H9 (cell line): Measurements from ENCODE around the gene ZFP92. TPM values are rescaled to one million over a fixed set of nuclear protein-coding genes. Genes with fewer than 3 reads are reported as not detected.

Experiments used
- DNase-seq: peaks from one replicate; pipeline ENCODE4 v3.0.0-alpha.2; 2017
- H2AFZ ChIP-seq: one replicate; pipeline ENCODE4 v1.6.1; 2013; ENCODE audit warnings: mild to moderate bottlenecking, low read length, control low read depth, moderate library complexity
- H2AK5ac ChIP-seq: 2 replicates; pipeline ENCODE4 v1.6.1; 2013; ENCODE audit warnings: low read length, control low read depth, mixed read lengths; ENCODE audit not compliant: insufficient read length
- H2BK120ac ChIP-seq: one replicate; pipeline ENCODE4 v1.6.1; 2013; ENCODE audit warnings: low read depth, mild to moderate bottlenecking, low read length, control low read depth, inconsistent platforms; ENCODE audit not compliant: poor library complexity, severe bottlenecking
- H2BK12ac ChIP-seq: 2 replicates; pipeline ENCODE4 v1.6.1; 2013; ENCODE audit warnings: low read length, control low read depth, mixed read lengths, low read depth; ENCODE audit not compliant: insufficient read length
- H2BK15ac ChIP-seq: 2 replicates; pipeline ENCODE4 v1.6.1; 2013; ENCODE audit warnings: low read depth, low read length, control low read depth
- H2BK20ac ChIP-seq: one replicate; pipeline ENCODE4 v1.6.1; 2013; ENCODE audit warnings: low read depth, mild to moderate bottlenecking, low read length, control low read depth, inconsistent platforms; ENCODE audit not compliant: poor library complexity, severe bottlenecking
- H2BK5ac ChIP-seq: 2 replicates; pipeline ENCODE4 v1.6.1; 2013; ENCODE audit warnings: low read length, control low read depth, mixed read lengths; ENCODE audit not compliant: insufficient read length
- H3K14ac ChIP-seq: 2 replicates; pipeline ENCODE4 v1.6.1; 2013; ENCODE audit warnings: low read length, control low read depth; ENCODE audit not compliant: insufficient read depth
- H3K18ac ChIP-seq: 2 replicates; pipeline ENCODE4 v1.6.1; 2013; ENCODE audit warnings: low read depth, mild to moderate bottlenecking, mixed read lengths, low read length, control low read depth; ENCODE audit not compliant: insufficient read length
- H3K23ac ChIP-seq: 2 replicates; pipeline ENCODE4 v1.6.1; 2013; ENCODE audit warnings: low read length, control low read depth, mixed read lengths, low read depth; ENCODE audit not compliant: insufficient read length
- H3K23me2 ChIP-seq: 2 replicates; pipeline ENCODE4 v1.6.1; 2013; ENCODE audit warnings: low read depth, mild to moderate bottlenecking, mixed read lengths, low read length, control low read depth; ENCODE audit not compliant: insufficient read length, poor library complexity, severe bottlenecking
- H3K27ac ChIP-seq: 2 replicates; pipeline ENCODE4 v1.5.1; 2013; ENCODE audit warnings: low read length, control low read depth, mixed read lengths, low read depth; ENCODE audit not compliant: insufficient read length
- H3K27me3 ChIP-seq: 2 replicates; pipeline ENCODE4 v1.6.1; 2013; ENCODE audit warnings: low read length, control low read depth, inconsistent platforms; ENCODE audit not compliant: insufficient read depth
- H3K4ac ChIP-seq: 2 replicates; pipeline ENCODE4 v1.6.1; 2013; ENCODE audit warnings: low read depth, mild to moderate bottlenecking, control low read depth, inconsistent platforms, low read length, moderate library complexity
- H3K4me1 ChIP-seq: 2 replicates; pipeline ENCODE4 v1.6.1; 2013; ENCODE audit warnings: low read length, control low read depth, inconsistent platforms; ENCODE audit not compliant: insufficient read depth
- H3K4me2 ChIP-seq: 2 replicates; pipeline ENCODE4 v1.6.1; 2013; ENCODE audit warnings: low read length, control low read depth, mixed read lengths; ENCODE audit not compliant: insufficient read length, insufficient read depth
- H3K56ac ChIP-seq: 2 replicates; pipeline ENCODE4 v1.6.1; 2013; ENCODE audit warnings: low read depth, mild to moderate bottlenecking, mixed read lengths, low read length, control low read depth; ENCODE audit not compliant: insufficient read length
- H3K79me1 ChIP-seq: 2 replicates; pipeline ENCODE4 v1.6.1; 2013; ENCODE audit warnings: low read depth, mild to moderate bottlenecking, moderate library complexity, low read length, control low read depth, inconsistent platforms; ENCODE audit not compliant: insufficient read depth, poor library complexity, severe bottlenecking
- H3K79me2 ChIP-seq: 2 replicates; pipeline ENCODE4 v1.6.1; 2013; ENCODE audit warnings: low read length, control low read depth, inconsistent platforms; ENCODE audit not compliant: insufficient read depth
- H3K9ac ChIP-seq: 2 replicates; pipeline ENCODE4 v1.6.1; 2013; ENCODE audit warnings: low read length, control low read depth, mixed read lengths; ENCODE audit not compliant: insufficient read length; ENCODE audit errors: extremely low read depth
- H3K9me3 ChIP-seq: one replicate; pipeline ENCODE4 v1.6.1; 2013; ENCODE audit warnings: low read depth, low read length, inconsistent platforms; ENCODE audit not compliant: control insufficient read depth
- H3T11ph ChIP-seq: one replicate; pipeline ENCODE4 v1.6.1; 2013; ENCODE audit warnings: mild to moderate bottlenecking, low read length, control low read depth, inconsistent platforms
- H4K20me1 ChIP-seq: one replicate; pipeline ENCODE4 v1.6.1; 2013; ENCODE audit not compliant: control insufficient read depth, insufficient read length, insufficient read depth
- H4K5ac ChIP-seq: 2 replicates; pipeline ENCODE4 v1.6.1; 2013; ENCODE audit warnings: low read depth, mild to moderate bottlenecking, mixed read lengths, low read length, control low read depth; ENCODE audit not compliant: insufficient read length
- H4K8ac ChIP-seq: replicated peaks from 2 replicates; pipeline ENCODE4 v1.6.1; 2013; ENCODE audit warnings: low read length, control low read depth, mixed read lengths, low read depth; ENCODE audit not compliant: insufficient read length
- H4K91ac ChIP-seq: 2 replicates; pipeline ENCODE4 v1.6.1; 2013; ENCODE audit warnings: low read depth, mild to moderate bottlenecking, moderate library complexity, mixed read lengths, low read length, control low read depth; ENCODE audit not compliant: insufficient read length
- H3K27ac Mint-ChIP-seq, 3 experiments: 2 replicates in 2 of 3; 3 replicates in 1 of 3; pipeline ENCODE4 v1.8.0; 2020 to 2021; ENCODE audit warnings: mixed read lengths in 3 of 3, mild to moderate bottlenecking in 1 of 3, moderate library complexity in 1 of 3
- H3K27me3 Mint-ChIP-seq: 2 replicates; pipeline ENCODE4 v1.8.0; 2021; ENCODE audit warnings: low read depth, mild to moderate bottlenecking, moderate library complexity, mixed read lengths
- H3K36me3 Mint-ChIP-seq, 3 experiments: 2 replicates in 2 of 3; 3 replicates in 1 of 3; pipeline ENCODE4 v1.8.0; 2020 to 2021; ENCODE audit warnings: low read depth in 3 of 3, mixed read lengths in 3 of 3; ENCODE audit not compliant: insufficient read depth in 1 of 3
- H3K4me1 Mint-ChIP-seq, 2 experiments: 2 replicates each; pipeline ENCODE4 v1.8.0; 2020; ENCODE audit warnings: mixed read lengths in 2 of 2
- H3K4me3 Mint-ChIP-seq, 2 experiments: 2 replicates in 1 of 2; 3 replicates in 1 of 2; pipeline ENCODE4 v1.8.0; 2020 to 2021; ENCODE audit warnings: mild to moderate bottlenecking in 2 of 2, mixed read lengths in 2 of 2, moderate library complexity in 1 of 2
- H3K9me3 Mint-ChIP-seq, 2 experiments: 2 replicates in 1 of 2; 3 replicates in 1 of 2; pipeline ENCODE4 v1.8.0; 2020; ENCODE audit warnings: mild to moderate bottlenecking in 2 of 2, mixed read lengths in 2 of 2, moderate library complexity in 1 of 2
- CTCF ChIP-seq: fragments of 200-600 bp; sonication (generic); conservative IDR thresholded peaks from 3 replicates; pipeline ENCODE4 v1.8.0; 2021; ENCODE audit warnings: antibody characterized with exemption, mild to moderate bottlenecking
- WGBS: extraction: QIAGEN DNeasy Blood & Tissue Kit; methylation state at CpG from one replicate; pipeline ENCODE4 v1.1.7; 2013; ENCODE audit warnings: missing lambda C conversion rate, low lambda C conversion rate, mixed read lengths; ENCODE audit not compliant: insufficient read length; ENCODE audit errors: extremely low coverage; 5-methylcytosine and 5-hydroxymethylcytosine counted together
- total RNA-seq: library from RNA; stranded (reverse); gene quantifications from 2 replicates; pipeline ENCODE4 v1.2.1, GENCODE V29; 2021

Gene ZFP92
- total RNA-seq, 1 experiment from 2014 or later = 0.68 TPM

DNA sequence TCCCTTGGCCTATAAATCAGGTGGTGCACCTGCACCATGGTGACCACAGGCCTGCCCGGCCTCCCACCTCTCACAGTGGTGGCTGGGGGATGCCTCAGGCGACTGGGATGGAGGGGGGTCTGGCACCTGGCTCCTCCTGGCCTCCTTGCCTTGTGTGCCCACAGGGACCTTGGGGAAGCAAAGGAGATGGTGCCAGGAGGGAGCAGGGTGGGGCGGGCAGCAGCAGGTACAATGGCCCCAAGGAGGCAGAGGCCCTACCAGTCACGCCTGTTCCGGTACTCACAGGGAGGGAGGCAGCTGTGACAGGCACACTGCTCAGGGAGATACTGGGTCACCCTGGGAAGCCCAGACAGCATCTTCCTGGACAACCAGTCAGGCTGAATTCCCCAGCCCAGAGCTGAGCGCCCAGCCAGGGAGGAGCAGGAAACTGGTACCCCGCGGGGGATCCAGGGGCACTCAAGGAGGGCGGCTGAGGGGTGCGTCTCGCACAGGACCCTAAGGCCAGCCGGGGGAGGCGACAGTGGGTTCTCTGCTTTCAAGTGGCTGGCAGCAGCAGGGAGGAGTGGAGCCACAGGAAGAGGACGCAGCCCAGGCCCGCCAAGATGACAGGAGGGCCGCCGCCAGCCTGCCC is 35.8 kb downstream of the ZFP92 start:
- no peaks in the 10 kb centered on the region for H4K20me1 ChIP-seq
- no peak overlapping the region for H4K5ac ChIP-seq
- H3K27ac Mint-ChIP-seq = no peak overlapping the region
- no peak overlapping the region for H2BK12ac ChIP-seq
- no peak overlapping the region for H3T11ph ChIP-seq
- H3K4me1 ChIP-seq = no peaks in the 10 kb centered on the region
- H2BK15ac ChIP-seq = no peak overlapping the region
- H2BK20ac ChIP-seq = no peak overlapping the region
- H3K4me1 Mint-ChIP-seq = no peaks in the 10 kb centered on the region
- peaks cover 10 to 18% (median 18%) of the 10 kb centered on the region in 3 experiments; a peak in 5 of 7 replicates for H3K36me3 Mint-ChIP-seq
- H3K27me3 Mint-ChIP-seq = peaks cover 1% of the 10 kb centered on the region; the same call in 1 of the 2 replicates
- no peak overlapping the region for H2BK5ac ChIP-seq
- H3K18ac ChIP-seq = no peak overlapping the region
- no peaks in the 10 kb centered on the region for H3K79me2 ChIP-seq
- no peak overlapping the region for H4K91ac ChIP-seq
- H4K8ac ChIP-seq = no peak overlapping the region
- H3K4me3 Mint-ChIP-seq = no peak overlapping the region
- no peak for DNase-seq
- H2AK5ac ChIP-seq = no peak overlapping the region
- H3K23me2 ChIP-seq = no peaks in the 10 kb centered on the region
- no peak for TF ChIP-seq CTCF
- peaks cover 22% of the 10 kb centered on the region for H3K9me3 ChIP-seq
- peaks cover 49 to 66% of the 10 kb centered on the region in 2 experiments for H3K9me3 Mint-ChIP-seq
- no peaks in the 10 kb centered on the region for H3K27me3 ChIP-seq
- no peak overlapping the region for H3K56ac ChIP-seq
- H3K14ac ChIP-seq = no peak overlapping the region
- H3K4ac ChIP-seq = no peak overlapping the region
- H3K79me1 ChIP-seq = no peaks in the 10 kb centered on the region
- H2AFZ ChIP-seq = no peak overlapping the region
- H2BK120ac ChIP-seq = no peak overlapping the region
- no peak overlapping the region for H3K4me2 ChIP-seq
- H3K27ac ChIP-seq = no peak overlapping the region
- WGBS = no CpG with 5 or more reads among the region's 17 CpGs
- no peak overlapping the region for H3K9ac ChIP-seq
- H3K23ac ChIP-seq = no peak overlapping the region
